ENCODE data around the gene USP35.
"Not testable (repeated sequence)": the region's sequence is repeated elsewhere in the genome, so short reads cannot be mapped to it uniquely, and the experiment has no call there.

The USP35 gene

GRCh38 chr11:78218707-78219492 is 30.2 kb downstream of the USP35 start:
- DNase-seq: no peak

- no peak for DNase-seq
These were observed 30.9 kb downstream of the USP35 start for GRCh38 chr11:78219493-78220217.

- DNase-seq: no peak
These were observed 31.8 kb downstream of the USP35 start for GRCh38 chr11:78220218-78221157.

- no peak for DNase-seq
These were observed 32.9 kb downstream of the USP35 start for GRCh38 chr11:78221396-78222315.

GRCh38 chr11:78222726-78223125 is 34.0 kb downstream of the USP35 start:
- DNase-seq: not testable (repeated sequence)

GRCh38 chr11:78223320-78223954 is 34.7 kb downstream of the USP35 start:
- DNase-seq: no peak

GRCh38 chr11:78224506-78224905 is 35.8 kb downstream of the USP35 start:
- DNase-seq: no peak

GRCh38 chr11:78224906-78225420 is 36.2 kb downstream of the USP35 start:
- no peak for DNase-seq

GRCh38 chr11:78226684-78227680 is 38.3 kb downstream of the USP35 start:
- no peak for DNase-seq

- DNase-seq: no peak
These were observed 39.2 kb downstream of the USP35 start for GRCh38 chr11:78227921-78228320.

- DNase-seq: peak; percentile 80
These were observed 39.7 kb downstream of the USP35 start for GRCh38 chr11:78228467-78228866.

GRCh38 chr11:78229106-78229505 is 40.4 kb downstream of the USP35 start:
- no peak for DNase-seq

GRCh38 chr11:78230161-78230877 is 41.6 kb downstream of the USP35 start:
- no peak for DNase-seq

- DNase-seq: no peak
These were observed 43.3 kb downstream of the USP35 start for GRCh38 chr11:78231962-78232501.

- DNase-seq: not testable (repeated sequence)
These were observed 44.3 kb downstream of the USP35 start for GRCh38 chr11:78233046-78233445.

- DNase-seq: no peak
These were observed 45.3 kb downstream of the USP35 start for GRCh38 chr11:78234006-78234405.

- DNase-seq: no peak
These were observed 48.8 kb downstream of the USP35 start for GRCh38 chr11:78237293-78238046.

- no peak for DNase-seq
These were observed 51.1 kb downstream of the USP35 start for GRCh38 chr11:78239781-78240180.
